H9 (cell line): Measurements from ENCODE around the gene MESD. TPM values are rescaled to one million over a fixed set of nuclear protein-coding genes. Genes with fewer than 3 reads are reported as not detected.

Source experiments
- DNase-seq: peaks from one replicate; pipeline ENCODE4 v3.0.0-alpha.2; 2017
- H2AFZ ChIP-seq: one replicate; pipeline ENCODE4 v1.6.1; 2013; ENCODE audit warnings: mild to moderate bottlenecking, low read length, control low read depth, moderate library complexity
- H2AK5ac ChIP-seq: 2 replicates; pipeline ENCODE4 v1.6.1; 2013; ENCODE audit warnings: low read length, control low read depth, mixed read lengths; ENCODE audit not compliant: insufficient read length
- H2BK120ac ChIP-seq: one replicate; pipeline ENCODE4 v1.6.1; 2013; ENCODE audit warnings: low read depth, mild to moderate bottlenecking, low read length, control low read depth, inconsistent platforms; ENCODE audit not compliant: poor library complexity, severe bottlenecking
- H2BK12ac ChIP-seq: 2 replicates; pipeline ENCODE4 v1.6.1; 2013; ENCODE audit warnings: low read length, control low read depth, mixed read lengths, low read depth; ENCODE audit not compliant: insufficient read length
- H2BK15ac ChIP-seq: 2 replicates; pipeline ENCODE4 v1.6.1; 2013; ENCODE audit warnings: low read depth, low read length, control low read depth
- H2BK20ac ChIP-seq: one replicate; pipeline ENCODE4 v1.6.1; 2013; ENCODE audit warnings: low read depth, mild to moderate bottlenecking, low read length, control low read depth, inconsistent platforms; ENCODE audit not compliant: poor library complexity, severe bottlenecking
- H2BK5ac ChIP-seq: 2 replicates; pipeline ENCODE4 v1.6.1; 2013; ENCODE audit warnings: low read length, control low read depth, mixed read lengths; ENCODE audit not compliant: insufficient read length
- H3K14ac ChIP-seq: 2 replicates; pipeline ENCODE4 v1.6.1; 2013; ENCODE audit warnings: low read length, control low read depth; ENCODE audit not compliant: insufficient read depth
- H3K18ac ChIP-seq: 2 replicates; pipeline ENCODE4 v1.6.1; 2013; ENCODE audit warnings: low read depth, mild to moderate bottlenecking, mixed read lengths, low read length, control low read depth; ENCODE audit not compliant: insufficient read length
- H3K23ac ChIP-seq: 2 replicates; pipeline ENCODE4 v1.6.1; 2013; ENCODE audit warnings: low read length, control low read depth, mixed read lengths, low read depth; ENCODE audit not compliant: insufficient read length
- H3K23me2 ChIP-seq: 2 replicates; pipeline ENCODE4 v1.6.1; 2013; ENCODE audit warnings: low read depth, mild to moderate bottlenecking, mixed read lengths, low read length, control low read depth; ENCODE audit not compliant: insufficient read length, poor library complexity, severe bottlenecking
- H3K27ac ChIP-seq: 2 replicates; pipeline ENCODE4 v1.5.1; 2013; ENCODE audit warnings: low read length, control low read depth, mixed read lengths, low read depth; ENCODE audit not compliant: insufficient read length
- H3K27me3 ChIP-seq: 2 replicates; pipeline ENCODE4 v1.6.1; 2013; ENCODE audit warnings: low read length, control low read depth, inconsistent platforms; ENCODE audit not compliant: insufficient read depth
- H3K4ac ChIP-seq: 2 replicates; pipeline ENCODE4 v1.6.1; 2013; ENCODE audit warnings: low read depth, mild to moderate bottlenecking, control low read depth, inconsistent platforms, low read length, moderate library complexity
- H3K4me1 ChIP-seq: 2 replicates; pipeline ENCODE4 v1.6.1; 2013; ENCODE audit warnings: low read length, control low read depth, inconsistent platforms; ENCODE audit not compliant: insufficient read depth
- H3K4me2 ChIP-seq: 2 replicates; pipeline ENCODE4 v1.6.1; 2013; ENCODE audit warnings: low read length, control low read depth, mixed read lengths; ENCODE audit not compliant: insufficient read length, insufficient read depth
- H3K56ac ChIP-seq: 2 replicates; pipeline ENCODE4 v1.6.1; 2013; ENCODE audit warnings: low read depth, mild to moderate bottlenecking, mixed read lengths, low read length, control low read depth; ENCODE audit not compliant: insufficient read length
- H3K79me1 ChIP-seq: 2 replicates; pipeline ENCODE4 v1.6.1; 2013; ENCODE audit warnings: low read depth, mild to moderate bottlenecking, moderate library complexity, low read length, control low read depth, inconsistent platforms; ENCODE audit not compliant: insufficient read depth, poor library complexity, severe bottlenecking
- H3K79me2 ChIP-seq: 2 replicates; pipeline ENCODE4 v1.6.1; 2013; ENCODE audit warnings: low read length, control low read depth, inconsistent platforms; ENCODE audit not compliant: insufficient read depth
- H3K9ac ChIP-seq: 2 replicates; pipeline ENCODE4 v1.6.1; 2013; ENCODE audit warnings: low read length, control low read depth, mixed read lengths; ENCODE audit not compliant: insufficient read length; ENCODE audit errors: extremely low read depth
- H3K9me3 ChIP-seq: one replicate; pipeline ENCODE4 v1.6.1; 2013; ENCODE audit warnings: low read depth, low read length, inconsistent platforms; ENCODE audit not compliant: control insufficient read depth
- H3T11ph ChIP-seq: one replicate; pipeline ENCODE4 v1.6.1; 2013; ENCODE audit warnings: mild to moderate bottlenecking, low read length, control low read depth, inconsistent platforms
- H4K20me1 ChIP-seq: one replicate; pipeline ENCODE4 v1.6.1; 2013; ENCODE audit not compliant: control insufficient read depth, insufficient read length, insufficient read depth
- H4K5ac ChIP-seq: 2 replicates; pipeline ENCODE4 v1.6.1; 2013; ENCODE audit warnings: low read depth, mild to moderate bottlenecking, mixed read lengths, low read length, control low read depth; ENCODE audit not compliant: insufficient read length
- H4K8ac ChIP-seq: replicated peaks from 2 replicates; pipeline ENCODE4 v1.6.1; 2013; ENCODE audit warnings: low read length, control low read depth, mixed read lengths, low read depth; ENCODE audit not compliant: insufficient read length
- H4K91ac ChIP-seq: 2 replicates; pipeline ENCODE4 v1.6.1; 2013; ENCODE audit warnings: low read depth, mild to moderate bottlenecking, moderate library complexity, mixed read lengths, low read length, control low read depth; ENCODE audit not compliant: insufficient read length
- H3K27ac Mint-ChIP-seq, 3 experiments: 2 replicates in 2 of 3; 3 replicates in 1 of 3; pipeline ENCODE4 v1.8.0; 2020 to 2021; ENCODE audit warnings: mixed read lengths in 3 of 3, mild to moderate bottlenecking in 1 of 3, moderate library complexity in 1 of 3
- H3K27me3 Mint-ChIP-seq: 2 replicates; pipeline ENCODE4 v1.8.0; 2021; ENCODE audit warnings: low read depth, mild to moderate bottlenecking, moderate library complexity, mixed read lengths
- H3K36me3 Mint-ChIP-seq, 3 experiments: 2 replicates in 2 of 3; 3 replicates in 1 of 3; pipeline ENCODE4 v1.8.0; 2020 to 2021; ENCODE audit warnings: low read depth in 3 of 3, mixed read lengths in 3 of 3; ENCODE audit not compliant: insufficient read depth in 1 of 3
- H3K4me1 Mint-ChIP-seq, 2 experiments: 2 replicates each; pipeline ENCODE4 v1.8.0; 2020; ENCODE audit warnings: mixed read lengths in 2 of 2
- H3K4me3 Mint-ChIP-seq, 2 experiments: 2 replicates in 1 of 2; 3 replicates in 1 of 2; pipeline ENCODE4 v1.8.0; 2020 to 2021; ENCODE audit warnings: mild to moderate bottlenecking in 2 of 2, mixed read lengths in 2 of 2, moderate library complexity in 1 of 2
- H3K9me3 Mint-ChIP-seq, 2 experiments: 2 replicates in 1 of 2; 3 replicates in 1 of 2; pipeline ENCODE4 v1.8.0; 2020; ENCODE audit warnings: mild to moderate bottlenecking in 2 of 2, mixed read lengths in 2 of 2, moderate library complexity in 1 of 2
- whole genome bisulfite sequencing: extraction: QIAGEN DNeasy Blood & Tissue Kit; methylation state at CpG from one replicate; pipeline ENCODE4 v1.1.7; 2013; ENCODE audit warnings: missing lambda C conversion rate, low lambda C conversion rate, mixed read lengths; ENCODE audit not compliant: insufficient read length; ENCODE audit errors: extremely low coverage; 5-methylcytosine and 5-hydroxymethylcytosine counted together
- total RNA-seq: library from RNA; stranded (reverse); gene quantifications from 2 replicates; pipeline ENCODE4 v1.2.1, GENCODE V29; 2021
- TF ChIP-seq, protein P1 (sequence below): fragments of 200-600 bp; sonication (generic); conservative IDR thresholded peaks from 3 replicates; pipeline ENCODE4 v1.8.0; 2021; ENCODE audit warnings: antibody characterized with exemption, mild to moderate bottlenecking

The MESD gene
- total RNA-seq, 1 experiment from 2014 or later = 29.1 TPM

DNA sequence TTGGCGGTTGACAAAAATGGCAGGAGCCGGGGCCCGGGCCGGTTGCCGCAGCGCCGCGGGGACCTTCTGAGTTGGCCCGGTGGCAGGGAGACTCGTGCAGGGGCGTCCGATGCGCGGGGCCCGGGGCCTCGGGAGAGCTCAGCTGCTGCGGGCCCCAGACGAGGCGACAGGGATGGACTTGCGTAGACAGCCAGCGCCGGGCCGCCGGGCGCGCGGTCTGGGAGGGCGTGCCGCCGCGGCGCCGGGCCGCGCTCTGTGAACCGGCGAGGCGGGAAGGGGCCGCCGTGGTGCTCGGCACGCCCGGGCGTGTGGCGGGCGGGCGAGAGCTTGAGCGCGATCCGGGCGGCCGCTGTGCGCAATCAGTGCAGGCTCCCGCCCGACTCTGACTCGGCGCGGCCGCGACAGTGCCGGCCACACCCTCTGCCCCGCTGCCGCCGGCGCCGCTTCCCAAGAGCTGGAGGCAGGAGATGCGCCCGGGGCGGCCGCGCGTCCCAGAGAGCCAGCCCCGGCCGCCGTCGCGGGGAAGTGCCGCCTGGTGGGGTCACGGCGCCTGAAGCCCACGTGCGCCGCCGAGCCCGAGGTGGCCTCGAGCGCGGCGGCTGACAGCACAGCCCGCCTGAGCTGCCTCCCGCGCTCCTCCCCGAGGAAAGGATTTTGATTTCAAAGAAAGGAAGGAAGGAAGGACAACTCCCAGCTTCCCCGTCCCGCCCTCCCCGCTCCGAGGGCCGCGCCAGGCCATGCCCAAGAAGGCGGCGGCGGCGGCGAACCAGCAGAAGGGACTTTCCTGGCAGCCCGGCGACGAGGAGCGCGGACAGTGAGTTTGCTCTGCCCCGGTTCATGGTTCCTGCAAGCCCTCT lies 11.8 kb upstream of the MESD start:
- H3K4me2 ChIP-seq = peak overlapping the region; percentile 55
- no peak overlapping the region for H2AK5ac ChIP-seq
- H4K5ac ChIP-seq = no peak overlapping the region
- no peak overlapping the region for H3K56ac ChIP-seq
- TF ChIP-seq, protein P1, sequence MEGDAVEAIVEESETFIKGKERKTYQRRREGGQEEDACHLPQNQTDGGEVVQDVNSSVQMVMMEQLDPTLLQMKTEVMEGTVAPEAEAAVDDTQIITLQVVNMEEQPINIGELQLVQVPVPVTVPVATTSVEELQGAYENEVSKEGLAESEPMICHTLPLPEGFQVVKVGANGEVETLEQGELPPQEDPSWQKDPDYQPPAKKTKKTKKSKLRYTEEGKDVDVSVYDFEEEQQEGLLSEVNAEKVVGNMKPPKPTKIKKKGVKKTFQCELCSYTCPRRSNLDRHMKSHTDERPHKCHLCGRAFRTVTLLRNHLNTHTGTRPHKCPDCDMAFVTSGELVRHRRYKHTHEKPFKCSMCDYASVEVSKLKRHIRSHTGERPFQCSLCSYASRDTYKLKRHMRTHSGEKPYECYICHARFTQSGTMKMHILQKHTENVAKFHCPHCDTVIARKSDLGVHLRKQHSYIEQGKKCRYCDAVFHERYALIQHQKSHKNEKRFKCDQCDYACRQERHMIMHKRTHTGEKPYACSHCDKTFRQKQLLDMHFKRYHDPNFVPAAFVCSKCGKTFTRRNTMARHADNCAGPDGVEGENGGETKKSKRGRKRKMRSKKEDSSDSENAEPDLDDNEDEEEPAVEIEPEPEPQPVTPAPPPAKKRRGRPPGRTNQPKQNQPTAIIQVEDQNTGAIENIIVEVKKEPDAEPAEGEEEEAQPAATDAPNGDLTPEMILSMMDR = no peak
- no CpG with 5 or more reads among the region's 110 CpGs for WGBS
- H3K27me3 ChIP-seq = no peaks in the 10 kb centered on the region
- Mint-ChIP-seq H3K27ac (no peak overlapping the region), H3K36me3 (peaks cover 3 to 8% (median 6%) of the 10 kb centered on the region in 3 experiments; a peak in 3 of 7 replicates), H3K9me3 (no peaks in the 10 kb centered on the region), H3K4me1 (peaks cover 9 to 20% of the 10 kb centered on the region in 2 experiments), H3K27me3 (no peaks in the 10 kb centered on the region; the same call in 1 of the 2 replicates), H3K4me3 (peak overlapping the region; percentile 90 to 97)
- peak overlapping the region; percentile 64 for H3K14ac ChIP-seq
- no peak overlapping the region for H3T11ph ChIP-seq
- peaks cover 2% of the 10 kb centered on the region; the same call in 1 of the 2 replicates for H3K79me2 ChIP-seq
- H2BK20ac ChIP-seq = no peak overlapping the region
- H2BK15ac ChIP-seq = no peak overlapping the region
- no peak overlapping the region for H3K27ac ChIP-seq
- H4K20me1 ChIP-seq = peaks cover 3% of the 10 kb centered on the region
- no peak overlapping the region for H2BK120ac ChIP-seq
- H3K9ac ChIP-seq = no peak overlapping the region
- H2AFZ ChIP-seq = no peak overlapping the region
- no peaks in the 10 kb centered on the region for H3K79me1 ChIP-seq
- peak overlapping the region; percentile 6 for H3K18ac ChIP-seq
- no peak overlapping the region for H4K8ac ChIP-seq
- DNase-seq = peak; percentile 48
- no peak overlapping the region for H2BK5ac ChIP-seq
- H2BK12ac ChIP-seq = no peak overlapping the region
- no peak overlapping the region for H4K91ac ChIP-seq
- H3K4me1 ChIP-seq = no peaks in the 10 kb centered on the region
- H3K23me2 ChIP-seq = peaks cover 16% of the 10 kb centered on the region
- no peaks in the 10 kb centered on the region for H3K9me3 ChIP-seq
- H3K23ac ChIP-seq = no peak overlapping the region
- no peak overlapping the region for H3K4ac ChIP-seq
